HEK293T (cell line): Measurements from ENCODE around the gene MDH1B.

Experiments used
- CTCF ChIA-PET: fragments of 350-600 bp; formaldehyde crosslinking; extraction: SDS; loops from one replicate; lab custom pipeline; 2021; ENCODE audit warnings: antibody characterized with exemption, inconsistent platforms; lab: Yijun Ruan, JAX
- POLR2A ChIA-PET: fragments of 350-600 bp; formaldehyde crosslinking; extraction: SDS; loops from one replicate; lab custom pipeline; 2020; ENCODE audit warnings: antibody characterized with exemption, inconsistent platforms; lab: Yijun Ruan, JAX
- DNase-seq: peaks from one replicate; pipeline ENCODE4 v3.0.0; 2012; ENCODE audit warnings: mixed read lengths; ENCODE audit errors: extremely low spot score
- ARNT ChIP-seq: fragments of 450-650 bp; IDR thresholded peaks from 2 replicates; pipeline ENCODE4 v1.6.1; 2017; ENCODE audit warnings: mild to moderate bottlenecking
- BHLHE40 ChIP-seq: fragments of 450-650 bp; IDR thresholded peaks from 2 replicates; pipeline ENCODE4 v1.6.1; 2016; ENCODE audit warnings: mild to moderate bottlenecking, moderate library complexity, borderline replicate concordance
- CTBP1 ChIP-seq: fragments of 450-650 bp; IDR thresholded peaks from 2 replicates; pipeline ENCODE4 v1.6.1; 2016; ENCODE audit warnings: borderline replicate concordance
- ELF4 ChIP-seq: fragments of 450-650 bp; IDR thresholded peaks from 2 replicates; pipeline ENCODE4 v1.6.1; 2017; ENCODE audit warnings: antibody characterized with exemption
- FOXA1 ChIP-seq: fragments of 450-650 bp; IDR thresholded peaks from 2 replicates; pipeline ENCODE4 v1.6.1; 2016; ENCODE audit warnings: mild to moderate bottlenecking
- FOXK2 ChIP-seq: fragments of 450-650 bp; IDR thresholded peaks from 2 replicates; pipeline ENCODE4 v1.6.1; 2016; ENCODE audit warnings: mild to moderate bottlenecking
- FOXM1 ChIP-seq: fragments of 450-650 bp; IDR thresholded peaks from 2 replicates; pipeline ENCODE4 v1.6.1; 2017; ENCODE audit warnings: mild to moderate bottlenecking, borderline replicate concordance
- HDGF ChIP-seq: fragments of 450-650 bp; IDR thresholded peaks from 2 replicates; pipeline ENCODE4 v1.6.1; 2017; ENCODE audit warnings: antibody characterized with exemption, borderline replicate concordance
- L3MBTL2 ChIP-seq: fragments of 450-650 bp; conservative IDR thresholded peaks from 2 replicates; pipeline ENCODE4 v1.6.1; 2016; ENCODE audit warnings: mild to moderate bottlenecking
- LEF1 ChIP-seq: fragments of 450-650 bp; IDR thresholded peaks from 2 replicates; pipeline ENCODE4 v1.6.1; 2017; ENCODE audit warnings: mild to moderate bottlenecking, borderline replicate concordance
- NFRKB ChIP-seq: fragments of 450-650 bp; IDR thresholded peaks from 2 replicates; pipeline ENCODE4 v1.6.1; 2016; ENCODE audit warnings: mild to moderate bottlenecking, moderate library complexity
- PKNOX1 ChIP-seq: fragments of 450-650 bp; IDR thresholded peaks from 2 replicates; pipeline ENCODE4 v1.6.1; 2016
- SP1 ChIP-seq: fragments of 450-650 bp; IDR thresholded peaks from 2 replicates; pipeline ENCODE4 v1.6.1; 2017
- SUZ12 ChIP-seq: fragments of 450-650 bp; IDR thresholded peaks from 2 replicates; pipeline ENCODE4 v1.6.1; 2016; ENCODE audit warnings: mild to moderate bottlenecking
- TARDBP ChIP-seq: fragments of 450-650 bp; IDR thresholded peaks from 2 replicates; pipeline ENCODE4 v1.6.1; 2016
- ZNF384 ChIP-seq: fragments of 450-650 bp; IDR thresholded peaks from 2 replicates; pipeline ENCODE4 v1.6.1; 2016

Gene MDH1B

GRCh38 chr2:206739271-206739670 is 25.9 kb downstream of the MDH1B start:
- POLR2A ChIA-PET, result no interaction called here
- no peak for TF ChIP-seq ARNT
- TF ChIP-seq FOXK2, result no peak
- TF ChIP-seq HDGF, result no peak
- no peak for TF ChIP-seq SP1
- no peak for TF ChIP-seq BHLHE40
- TF ChIP-seq LEF1, result no peak
- no peak for TF ChIP-seq TARDBP
- no peak for TF ChIP-seq FOXA1
- no peak for TF ChIP-seq ELF4
- no peak for DNase-seq
- CTCF ChIA-PET, result no interaction called here

DNA sequence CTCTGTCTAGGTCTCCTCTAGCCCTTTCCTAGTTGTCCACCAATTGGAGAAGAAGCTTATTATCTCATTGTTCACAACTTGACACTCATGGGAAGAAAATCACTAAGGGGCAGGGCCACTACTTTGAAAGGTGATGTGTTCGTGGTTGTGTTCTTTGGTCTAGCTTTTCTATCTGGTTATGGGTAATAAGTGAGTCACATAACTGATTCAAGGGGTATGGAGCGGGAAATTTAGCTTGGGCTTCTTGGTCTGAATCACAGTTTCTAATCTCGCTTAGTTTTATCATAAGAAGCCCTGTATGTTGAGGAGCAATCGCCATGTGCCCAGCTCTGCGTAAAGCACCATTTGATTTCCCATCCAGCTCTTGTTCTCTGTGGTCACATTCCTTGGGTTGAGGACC is 28.2 kb downstream of the MDH1B start:
- CTCF ChIA-PET, result interaction anchor here (0.6 kb wide), 1 partner anchor 1277 kb away, joined by 3 read pairs; no protein-coding TSS in a partner anchor
- no peak for DNase-seq
- POLR2A ChIA-PET, result no interaction called here
- TF ChIP-seq L3MBTL2, result no peak
- no peak for TF ChIP-seq FOXM1
- TF ChIP-seq FOXA1, result no peak
- no peak for TF ChIP-seq HDGF
- no peak for TF ChIP-seq ARNT
- TF ChIP-seq LEF1, result no peak
- TF ChIP-seq FOXK2, result no peak
- no peak for TF ChIP-seq TARDBP
- no peak for TF ChIP-seq SP1
- no peak for TF ChIP-seq SUZ12
- no peak for TF ChIP-seq BHLHE40
- no peak for TF ChIP-seq NFRKB
- no peak for TF ChIP-seq CTBP1
- TF ChIP-seq PKNOX1, result no peak
- TF ChIP-seq ELF4, result no peak
- TF ChIP-seq ZNF384, result no peak

- POLR2A ChIA-PET, result no interaction called here
- CTCF ChIA-PET, result no interaction called here
- TF ChIP-seq L3MBTL2 (no peak), PKNOX1 (no peak), ELF4 (no peak), TARDBP (no peak), FOXM1 (no peak), FOXA1 (no peak), NFRKB (no peak), LEF1 (no peak), ZNF384 (no peak)
Measured at GRCh38 chr2:206733341-206733740, 31.8 kb downstream of the MDH1B start.

DNA sequence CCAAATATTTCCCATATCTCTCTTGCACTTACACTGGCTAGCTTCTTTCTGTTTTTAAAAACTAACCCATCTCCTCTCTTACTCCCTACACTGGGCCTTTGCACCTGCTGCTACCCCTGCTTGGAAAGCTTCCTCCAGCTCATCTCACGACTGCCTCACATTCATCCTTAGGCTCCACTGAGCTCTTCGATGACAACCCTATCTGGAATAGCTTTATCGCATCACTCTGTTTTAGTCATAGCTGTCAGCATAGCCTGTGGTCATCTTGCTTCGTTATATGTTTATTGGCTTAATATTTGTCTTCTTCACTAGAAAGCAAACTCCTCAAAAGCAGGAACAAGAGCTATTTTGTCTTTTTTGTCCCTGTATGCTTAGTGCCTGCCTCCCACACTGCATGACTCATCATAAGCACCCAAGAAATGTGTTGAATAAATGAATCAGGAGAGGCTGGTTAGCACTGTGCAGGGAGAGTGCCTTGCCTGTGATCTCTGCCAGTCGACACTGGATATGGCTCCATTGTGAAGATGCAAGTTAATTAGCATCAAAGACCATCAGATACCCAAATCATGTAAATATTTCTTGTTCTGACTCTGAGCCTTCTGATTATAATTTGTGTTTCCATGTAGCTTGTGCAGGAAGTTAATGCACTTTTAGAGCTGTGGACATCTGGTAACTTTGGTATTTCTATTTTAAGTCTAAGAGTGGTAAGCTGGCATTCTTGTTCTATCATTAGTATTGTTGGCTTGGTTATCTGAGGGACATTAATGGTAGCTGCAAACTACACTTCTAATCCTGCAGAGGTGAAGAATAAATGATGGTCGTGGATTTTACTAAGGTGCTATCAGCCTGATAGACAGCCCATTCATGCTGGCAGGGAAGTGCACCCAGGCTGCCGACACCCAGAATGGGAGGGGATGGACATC is 36.6 kb downstream of the MDH1B start:
- POLR2A ChIA-PET, result no interaction called here
- CTCF ChIA-PET, result no interaction called here
- DNase-seq, result no peak
- TF ChIP-seq FOXM1, result no peak
- no peak for TF ChIP-seq L3MBTL2
- no peak for TF ChIP-seq BHLHE40

More at GRCh38 chr2:206733341-206733740, 31.8 kb downstream of the MDH1B start:
- no peak for DNase-seq

- TF ChIP-seq CTBP1 (no peak), FOXM1 (no peak), ARNT (no peak), ZNF384 (no peak), SP1 (no peak), BHLHE40 (no peak), TARDBP (no peak), FOXA1 (no peak), HDGF (no peak), FOXK2 (no peak), LEF1 (no peak), L3MBTL2 (no peak), ELF4 (no peak), NFRKB (no peak), PKNOX1 (no peak), SUZ12 (no peak)
- ChIA-PET CTCF (no interaction called here), POLR2A (no interaction called here)
- DNase-seq, result no peak
Measured at GRCh38 chr2:206727287-206727686, 37.8 kb downstream of the MDH1B start.

DNA sequence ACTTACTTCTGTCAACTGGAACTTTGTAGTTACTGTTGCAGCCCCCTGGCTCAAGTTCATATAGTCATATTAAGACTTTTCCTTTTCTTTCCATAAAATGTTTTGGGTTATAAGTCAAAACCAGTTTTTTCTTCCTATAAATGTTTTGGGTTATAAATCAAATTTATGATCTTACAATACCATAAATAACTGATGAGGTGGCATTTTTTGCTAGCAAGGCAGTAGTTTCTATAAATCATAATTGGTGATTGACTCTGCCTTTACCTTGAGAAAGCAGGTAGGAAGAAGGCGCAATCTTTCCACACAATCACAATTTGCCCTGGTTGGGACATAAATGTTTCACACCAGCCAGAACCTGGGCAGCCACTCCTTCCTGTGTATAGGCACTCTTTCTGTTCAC is 41.8 kb downstream of the MDH1B start:
- no peak for DNase-seq
- ChIA-PET CTCF (no interaction called here), POLR2A (no interaction called here)
- TF ChIP-seq ZNF384 (no peak), PKNOX1 (no peak), SP1 (no peak), L3MBTL2 (no peak), ELF4 (no peak), TARDBP (no peak), FOXA1 (no peak), HDGF (no peak)
